Ovary (tissue), 9 donors: ENCODE measurements around the gene RHBG. TPM values are rescaled to one million over a fixed set of nuclear protein-coding genes. Genes with fewer than 3 reads are reported as not detected.
"Not testable (repeated sequence)": the region's sequence is repeated elsewhere in the genome, so short reads cannot be mapped to it uniquely, and the experiment has no call there.

Source experiments
- DNase-seq, 5 donors: peaks; one replicate each; pipeline ENCODE4 v3.0.0-alpha.2; 2019 to 2020
- H3K27ac ChIP-seq, 2 donors: fragments of 200-600 bp; one replicate each; pipeline versions ENCODE4 v1.5.1 to v1.8.0; 2019 to 2022
- H3K27me3 ChIP-seq: fragments of 200-600 bp; one replicate; pipeline ENCODE4 v1.8.0; 2022
- H3K36me3 ChIP-seq: fragments of 200-600 bp; sonication (generic); one replicate; pipeline ENCODE4 v1.5.1; 2019
- H3K4me1 ChIP-seq: one replicate; pipeline ENCODE4 v1.8.1; 2013; ENCODE audit warnings: mild to moderate bottlenecking, moderate library complexity; ENCODE audit not compliant: insufficient read depth
- H3K4me3 ChIP-seq: fragments of 200-600 bp; sonication (generic); one replicate; pipeline ENCODE4 v1.5.1; 2017
- H3K9me3 ChIP-seq, 2 donors: fragments of 200-600 bp in 1 of 2; sonication (generic) in 1 of 2; one replicate each; pipeline versions ENCODE4 v1.5.1 to v1.8.1; 2013 to 2019; ENCODE audit warnings: mild to moderate bottlenecking in 1 of 2, moderate library complexity in 1 of 2
- CTCF ChIP-seq, 3 donors: fragments of 450-650 bp in 2 of 3; fragments of 200-600 bp in 1 of 3; IDR thresholded peaks; one replicate each; pipeline versions ENCODE4 v1.5.1 to v1.8.0; 2016 to 2022; ENCODE audit warnings: antibody characterized with exemption in 3 of 3, mild to moderate bottlenecking in 1 of 3
- EP300 ChIP-seq: sonication (generic); formaldehyde crosslinking; IDR thresholded peaks from one replicate; pipeline ENCODE4 v1.6.1; 2017; ENCODE audit warnings: antibody characterized with exemption
- POLR2A ChIP-seq: fragments of 450-650 bp; IDR thresholded peaks from one replicate; pipeline ENCODE4 v1.6.1; 2017; ENCODE audit warnings: antibody characterized with exemption, mild to moderate bottlenecking, moderate library complexity
- WGBS, 3 donors: extraction: QIAGEN DNeasy Blood & Tissue Kit in 1 of 3; methylation state at CpG; one replicate each; pipeline versions ENCODE4 v1.1.5 to v1.1.7; 2013 to 2017; 5-methylcytosine and 5-hydroxymethylcytosine counted together
- intact Hi-C, 4 donors: fragments of 100-400 bp; cut with DNase I; formaldehyde crosslinking; loops; one replicate each; pipeline versions ENCODE4 v1.11.0 to v1.15.1; 2022 to 2023
- polyA plus RNA-seq, 2 donors: library from polyadenylated mRNA; stranded (reverse); fragments of 200-250 nt in 1 of 2; fragments of 350-450 nt in 1 of 2; fragmentation: Illumina TruSeq in 1 of 2; extraction: RNeasy Lipid Tissue Mini Kit (QIAGEN cat#74804) in 1 of 2; gene quantifications; one replicate each; pipeline ENCODE4 v1.2.3, GENCODE V29; 2013 to 2014
- total RNA-seq, 7 donors: library from RNA; depleted of rRNA in 2 of 7; stranded (reverse); fragments of >200 nt in 2 of 7; fragmentation: NEBNext Ultra II Directional in 3 of 7; extraction: Animal tissue kit (Norgen Biotek cat#: 25700) in 3 of 7; gene quantifications; one replicate each; pipeline versions ENCODE4 v1.1.0 to v1.2.4, GENCODE V29; 2016 to 2023
- donor health status: DM: no; HTN: no; CAD: no; lungs with moderate emphysema.
- donor health status: DM: no; HTN: no; CAD: no.
- donor health status: Bipolar disorder and iron deficiency.
- donor health status: DM: yes; HTN: yes; CAD: no.
- donor health status: DM: no; HTN: no; CAD: no.
- donor health status: DM: yes; HTN: yes; CAD: no.

RHBG gene
- total and polyA plus RNA-seq, 9 donors = 2.3 to 27.4 (median 13.6) TPM

GRCh38 chr1:156366378-156367166 is 2.4 kb upstream of the RHBG start:
- intact Hi-C loops = no loop called here
- H3K36me3 ChIP-seq = no peaks in the 10 kb centered on the region
- WGBS, 3 donors = 88 to 94% (median 90%) methylated on average over 5 of the region's 5 CpGs
- H3K27me3 ChIP-seq = no peaks in the 10 kb centered on the region
- no peak for TF ChIP-seq CTCF (IDR thresholded peaks at IDR 0.05)
- no peaks in the 10 kb centered on the region for H3K9me3 ChIP-seq
- DNase-seq = no peak
- H3K4me3 ChIP-seq = no peak overlapping the region
- no peak overlapping the region for H3K27ac ChIP-seq
- peaks cover 11% of the 10 kb centered on the region for H3K4me1 ChIP-seq

GRCh38 chr1:156367383-156368156 is 1.4 kb upstream of the RHBG start:
- Histone ChIP-seq H3K27ac (no peak overlapping the region), H3K36me3 (no peaks in the 10 kb centered on the region), H3K27me3 (no peaks in the 10 kb centered on the region), H3K4me3 (no peak overlapping the region), H3K4me1 (peaks cover 18% of the 10 kb centered on the region), H3K9me3 (no peaks in the 10 kb centered on the region)
- WGBS, 3 donors = 80 to 90% (median 89%) methylated on average over 9 of the region's 9 CpGs
- intact Hi-C loops = no loop called here
- TF ChIP-seq EP300 (no peak), CTCF (IDR thresholded peaks at IDR 0.05) (no peak), POLR2A (no peak)
- DNase-seq = no peak

GRCh38 chr1:156368157-156368658 is 803 bp upstream of the RHBG start:
- WGBS, 3 donors = 88 to 92% (median 91%) methylated on average over 7 of the region's 7 CpGs
- H3K27ac ChIP-seq = no peak overlapping the region
- intact Hi-C loops = no loop called here
- no peaks in the 10 kb centered on the region for H3K27me3 ChIP-seq
- no peak for DNase-seq
- no peaks in the 10 kb centered on the region for H3K36me3 ChIP-seq
- TF ChIP-seq EP300 = no peak
- no peak for TF ChIP-seq CTCF (IDR thresholded peaks at IDR 0.05)
- no peaks in the 10 kb centered on the region for H3K9me3 ChIP-seq
- peaks cover 23% of the 10 kb centered on the region for H3K4me1 ChIP-seq
- H3K4me3 ChIP-seq = no peak overlapping the region

- H3K27me3 ChIP-seq, intact Hi-C loops, H3K4me3 ChIP-seq, H3K9me3 ChIP-seq, DNase-seq, H3K36me3 ChIP-seq: not testable (repeated sequence)
- Histone ChIP-seq H3K27ac (peak overlapping the region in 1 of 2 donors; percentile 20), H3K4me1 (peaks cover 29% of the 10 kb centered on the region)
- 79 to 88% (median 86%) methylated on average over 10 of the region's 10 CpGs for WGBS, 3 donors
Measured at GRCh38 chr1:156369685-156370286, 775 bp downstream of the RHBG start.
